ENCODE measurements around the gene PLK3. TPM values are rescaled to one million over a fixed set of nuclear protein-coding genes. Genes with fewer than 3 reads are reported as not detected.

Gene PLK3
- total RNA-seq, 1 experiment from 2014 or later, result 12.7 TPM

DNA sequence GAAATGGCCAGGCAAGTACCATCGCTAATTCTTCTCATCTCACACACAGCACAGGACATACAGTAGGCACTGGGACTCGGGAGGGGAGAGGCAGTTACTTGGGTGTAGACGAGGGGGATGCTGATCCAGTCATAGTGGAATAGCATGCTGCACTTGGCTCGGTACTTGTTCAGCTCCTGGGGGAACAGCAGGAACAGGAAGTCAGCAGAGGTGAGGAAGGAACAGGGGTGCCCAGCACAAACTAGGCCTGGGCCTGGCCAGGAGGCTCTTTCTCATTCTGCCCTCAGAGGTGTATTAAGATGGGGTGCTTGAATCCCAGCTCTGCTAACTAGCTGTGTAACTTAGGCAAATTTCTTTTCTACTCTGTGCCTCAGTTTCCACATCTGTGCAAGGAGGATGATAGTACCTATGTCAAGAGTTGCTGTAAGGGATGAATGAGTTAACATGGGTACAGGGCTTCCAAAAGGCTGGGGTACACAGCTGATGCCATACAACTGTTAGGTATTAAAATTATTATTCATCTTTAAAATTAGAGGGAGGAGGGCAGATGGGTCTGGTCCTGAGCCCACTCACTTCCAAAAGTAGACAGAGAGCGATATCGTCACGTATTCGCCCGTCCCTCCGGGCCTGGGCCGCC is 14.6 kb upstream of the PLK3 start:
- H3K4me3 ChIP-seq, result peak overlapping the region; percentile 16; the same call in 1 of the 2 replicates
- H3K4me2 ChIP-seq, result peak overlapping the region; percentile 63
- H3F3A ChIP-seq (ENCODE audit: insufficient read depth, low read depth), result peaks cover 31% of the 10 kb centered on the region
- no peak for DNase-seq
- no peaks in the 10 kb centered on the region for H3K79me2 ChIP-seq (ENCODE audit: low read depth)
- intact Hi-C loops (cut with micrococcal nuclease; ENCODE audit: unreplicated experiment), result no loop called here
- TF ChIP-seq, protein P1, sequence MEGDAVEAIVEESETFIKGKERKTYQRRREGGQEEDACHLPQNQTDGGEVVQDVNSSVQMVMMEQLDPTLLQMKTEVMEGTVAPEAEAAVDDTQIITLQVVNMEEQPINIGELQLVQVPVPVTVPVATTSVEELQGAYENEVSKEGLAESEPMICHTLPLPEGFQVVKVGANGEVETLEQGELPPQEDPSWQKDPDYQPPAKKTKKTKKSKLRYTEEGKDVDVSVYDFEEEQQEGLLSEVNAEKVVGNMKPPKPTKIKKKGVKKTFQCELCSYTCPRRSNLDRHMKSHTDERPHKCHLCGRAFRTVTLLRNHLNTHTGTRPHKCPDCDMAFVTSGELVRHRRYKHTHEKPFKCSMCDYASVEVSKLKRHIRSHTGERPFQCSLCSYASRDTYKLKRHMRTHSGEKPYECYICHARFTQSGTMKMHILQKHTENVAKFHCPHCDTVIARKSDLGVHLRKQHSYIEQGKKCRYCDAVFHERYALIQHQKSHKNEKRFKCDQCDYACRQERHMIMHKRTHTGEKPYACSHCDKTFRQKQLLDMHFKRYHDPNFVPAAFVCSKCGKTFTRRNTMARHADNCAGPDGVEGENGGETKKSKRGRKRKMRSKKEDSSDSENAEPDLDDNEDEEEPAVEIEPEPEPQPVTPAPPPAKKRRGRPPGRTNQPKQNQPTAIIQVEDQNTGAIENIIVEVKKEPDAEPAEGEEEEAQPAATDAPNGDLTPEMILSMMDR (conservative IDR thresholded peaks at IDR 0.05), result no peak
- TF ChIP-seq EZH2 (IDR thresholded peaks at IDR 0.05; ENCODE audit: low read depth), result no peak
- H3K27me3 ChIP-seq (ENCODE audit: insufficient read depth, low read depth), result no peaks in the 10 kb centered on the region
- no TSS peak for BruUV-seq (replicated peaks)
- H4K20me1 ChIP-seq (ENCODE audit: insufficient read depth), result peaks cover 2% of the 10 kb centered on the region; the same call in 1 of the 2 replicates
- H3K4me1 ChIP-seq (replicated peaks; ENCODE audit: insufficient read depth), result no peaks in the 10 kb centered on the region
- H3K27ac ChIP-seq, result no peak overlapping the region
- H3K9me3 ChIP-seq (ENCODE audit: insufficient read depth, low read depth), result no peaks in the 10 kb centered on the region
- ChIA-PET CTCF (no interaction called here), POLR2A (ENCODE audit: unreplicated experiment) (interaction anchor here (0.6 kb wide), 1 partner anchor 82 kb away, joined by 3 read pairs; no protein-coding TSS in a partner anchor)
- peak overlapping the region; percentile 37; the same call in 1 of the 2 replicates for H2AFZ ChIP-seq
- H3K36me3 ChIP-seq (ENCODE audit: low read depth), result peaks cover 8% of the 10 kb centered on the region; the same call in 1 of the 2 replicates
- no peaks in the 10 kb centered on the region for H3K9me2 ChIP-seq (ENCODE audit: insufficient read depth)

DNA sequence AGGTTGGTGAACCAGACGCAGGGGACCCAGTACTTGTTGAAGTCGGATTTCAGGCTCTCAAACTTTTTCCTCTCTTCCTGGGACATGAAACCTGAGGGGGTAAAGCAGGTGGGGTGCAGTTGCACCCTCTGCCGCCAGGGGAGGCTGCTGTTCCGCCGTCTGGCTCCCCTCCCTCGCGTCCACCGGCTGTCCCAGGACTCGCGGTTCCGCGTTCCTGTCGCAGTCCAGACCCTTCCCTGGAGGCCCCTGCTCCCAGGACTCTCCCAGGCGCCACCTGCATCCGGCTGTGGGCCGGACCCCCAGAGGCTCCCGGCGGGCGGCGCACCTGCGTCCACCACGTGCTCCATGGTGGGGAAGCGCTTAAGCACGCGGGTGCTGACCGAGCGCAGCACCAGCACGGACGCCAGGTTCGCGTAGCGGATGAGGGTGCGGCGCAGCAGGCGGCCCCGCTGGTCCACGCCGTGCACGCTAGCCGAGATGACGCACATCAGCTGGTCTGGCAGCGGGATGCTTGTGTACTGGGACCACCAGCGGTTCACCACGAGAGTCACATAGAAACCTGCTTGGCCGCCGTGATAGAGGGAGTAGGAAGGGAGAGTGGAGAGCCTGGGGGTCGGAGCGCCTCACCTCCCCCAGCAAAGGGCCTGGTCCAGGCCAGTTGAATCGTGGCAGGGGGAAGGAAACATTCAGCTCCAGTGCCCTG is 13.9 kb upstream of the PLK3 start:
- intact Hi-C loops (cut with micrococcal nuclease; ENCODE audit: unreplicated experiment), result no loop called here
- H3K4me3 ChIP-seq, result peak overlapping the region; percentile 16; the same call in 1 of the 2 replicates

More for the DNA sequence above, 13.9 kb upstream of the PLK3 start:
- peak overlapping the region; percentile 37; the same call in 1 of the 2 replicates for H2AFZ ChIP-seq
- CTCF ChIA-PET, result interaction anchor here (0.5 to 0.7 kb wide), 2 partner anchors 8 to 316 kb away, joined by 3 to 5 read pairs; no protein-coding TSS in a partner anchor
- H3K79me2 ChIP-seq (ENCODE audit: low read depth), result no peaks in the 10 kb centered on the region
- peaks cover 4% of the 10 kb centered on the region; the same call in 1 of the 2 replicates for H3K36me3 ChIP-seq (ENCODE audit: low read depth)
- H3K27ac ChIP-seq, result no peak overlapping the region
- no peaks in the 10 kb centered on the region for H3K27me3 ChIP-seq (ENCODE audit: insufficient read depth, low read depth)
- H3K9me3 ChIP-seq (ENCODE audit: insufficient read depth, low read depth), result no peaks in the 10 kb centered on the region
- TF ChIP-seq EZH2 (IDR thresholded peaks at IDR 0.05; ENCODE audit: low read depth), result no peak
- TF ChIP-seq, protein P1 (conservative IDR thresholded peaks at IDR 0.05), result peak; percentile 88
- no peaks in the 10 kb centered on the region for H4K20me1 ChIP-seq (ENCODE audit: insufficient read depth)
- no peaks in the 10 kb centered on the region for H3K9me2 ChIP-seq (ENCODE audit: insufficient read depth)
- BruUV-seq (replicated peaks), result no TSS peak
- H3K4me2 ChIP-seq, result peak overlapping the region; percentile 63
- POLR2A ChIA-PET (ENCODE audit: unreplicated experiment), result interaction anchor here (0.6 kb wide), 1 partner anchor 1437 kb away, joined by 3 read pairs; no protein-coding TSS in a partner anchor
- DNase-seq, result peak; percentile 43 to 84
- H3F3A ChIP-seq (ENCODE audit: insufficient read depth, low read depth), result peaks cover 24% of the 10 kb centered on the region
- H3K4me1 ChIP-seq (replicated peaks; ENCODE audit: insufficient read depth), result no peaks in the 10 kb centered on the region

Measured in PC-9 (cell line).